B cell (primary cell): ENCODE results near the gene RAB33B. TPM values are rescaled to one million over a fixed set of nuclear protein-coding genes. Genes with fewer than 3 reads are reported as not detected.

Experiments used
- ATAC-seq: fragments of 200-7000 bp; cut with Tn5 transposase; one replicate; pipeline ENCODE4 v1.10.0; 2021; ENCODE audit warnings: low read depth, mild to moderate bottlenecking, moderate number of reproducible peaks, moderate library complexity
- CTCF ChIA-PET: fragments of 350-600 bp; sonication (Branson Sonifier 250); formaldehyde crosslinking; loops from one replicate; lab custom pipeline; 2021; ENCODE audit warnings: antibody characterized with exemption, inconsistent platforms; lab: Charles Lee
- POLR2A ChIA-PET: fragments of 350-600 bp; sonication (Branson Sonifier 250); formaldehyde crosslinking; loops from one replicate; lab custom pipeline; 2021; ENCODE audit warnings: antibody characterized with exemption; lab: Charles Lee
- DNase-seq: peaks from one replicate; pipeline ENCODE4 v3.0.0; 2013
- H2AFZ ChIP-seq: 2 replicates; pipeline ENCODE4 v1.6.1; 2012; ENCODE audit warnings: mild to moderate bottlenecking, low read depth, low read length; ENCODE audit not compliant: insufficient read depth, poor library complexity, severe bottlenecking
- H3K27ac ChIP-seq, 2 donors: 1 replicate in 1 of 2; 2 replicates in 1 of 2; pipeline ENCODE4 v1.5.1; 2012 to 2013; ENCODE audit warnings: low read length in 2 of 2, mild to moderate bottlenecking in 2 of 2, moderate library complexity in 1 of 2
- H3K27me3 ChIP-seq, 4 experiments: fragments of 200-600 bp in 1 of 4; sonication (generic) in 1 of 4; replicated peaks in 1 of 4; 1 replicate in 2 of 4; 2 replicates in 2 of 4; pipeline versions ENCODE4 v1.6.1 to v1.7.0; 2013 to 2016; ENCODE audit warnings: low read length in 3 of 4, mild to moderate bottlenecking in 2 of 4, mixed read lengths in 1 of 4, moderate library complexity in 1 of 4; ENCODE audit not compliant: insufficient read depth in 4 of 4, control insufficient read depth in 3 of 4; ENCODE audit errors: control extremely low read depth in 1 of 4
- H3K36me3 ChIP-seq, 2 experiments: replicated peaks in 1 of 2; 1 replicate in 1 of 2; 2 replicates in 1 of 2; pipeline versions ENCODE4 v1.6.1 to v1.7.1; 2013; ENCODE audit warnings: low read length in 1 of 2; ENCODE audit not compliant: insufficient read depth in 2 of 2, control insufficient read depth in 1 of 2; ENCODE audit errors: control extremely low read depth in 1 of 2, extremely low read depth in 1 of 2
- H3K4me1 ChIP-seq, 2 donors: fragments of 200-600 bp in 1 of 2; sonication (generic) in 1 of 2; 1 replicate in 1 of 2; 2 replicates in 1 of 2; pipeline versions ENCODE4 v1.5.1 to v1.6.1; 2013 to 2017; ENCODE audit warnings: low read length in 2 of 2; ENCODE audit not compliant: control insufficient read depth in 2 of 2, insufficient read depth in 2 of 2
- H3K4me2 ChIP-seq: replicated peaks from 2 replicates; pipeline ENCODE3; 2012; ENCODE audit warnings: mild to moderate bottlenecking, low read depth, low read length; ENCODE audit not compliant: poor library complexity, severe bottlenecking
- H3K4me3 ChIP-seq, 5 experiments: fragments of 200-600 bp in 1 of 5; sonication (generic) in 1 of 5; 1 replicate in 3 of 5; 2 replicates in 2 of 5; pipeline versions ENCODE4 v1.5.1 to v1.7.0; 2011 to 2016; ENCODE audit warnings: low read length in 4 of 5, mild to moderate bottlenecking in 4 of 5, low read depth in 2 of 5, control low read depth in 1 of 5, moderate library complexity in 1 of 5; ENCODE audit not compliant: insufficient read depth in 1 of 5; ENCODE audit errors: control extremely low read depth in 1 of 5, extremely low read depth in 1 of 5
- H3K79me2 ChIP-seq: fragments of 200-600 bp; sonication (generic); one replicate; pipeline ENCODE4 v1.6.0; 2016; ENCODE audit warnings: low read length; ENCODE audit not compliant: control insufficient read depth, insufficient read depth
- H3K9ac ChIP-seq: fragments of 200-600 bp; sonication (generic); 2 replicates; pipeline ENCODE4 v1.6.1; 2017; ENCODE audit warnings: mild to moderate bottlenecking, low read length, moderate library complexity
- H3K9me3 ChIP-seq, 3 donors: one replicate each; pipeline versions ENCODE4 v1.6.1 to v1.7.1; 2013; ENCODE audit warnings: low read length in 2 of 3; ENCODE audit not compliant: control insufficient read depth in 2 of 3, insufficient read depth in 1 of 3; ENCODE audit errors: control extremely low read depth in 1 of 3
- H4K20me1 ChIP-seq: 2 replicates; pipeline ENCODE4 v1.6.0; 2012; ENCODE audit warnings: mild to moderate bottlenecking, low read length; ENCODE audit not compliant: insufficient read depth, control insufficient read depth, poor library complexity, severe bottlenecking
- H3K27ac Mint-ChIP-seq: one replicate; pipeline ENCODE4 v1.8.0; 2021; ENCODE audit warnings: mixed read lengths
- H3K27me3 Mint-ChIP-seq: one replicate; pipeline ENCODE4 v1.8.0; 2021; ENCODE audit warnings: mixed read lengths
- H3K4me1 Mint-ChIP-seq: one replicate; pipeline ENCODE4 v1.8.0; 2021; ENCODE audit warnings: mixed read lengths
- H3K4me3 Mint-ChIP-seq: one replicate; pipeline ENCODE4 v1.8.0; 2021; ENCODE audit warnings: mixed read lengths
- H3K9me3 Mint-ChIP-seq: one replicate; pipeline ENCODE4 v1.8.0; 2022; ENCODE audit warnings: mixed read lengths; ENCODE audit not compliant: insufficient read depth
- EZH2 ChIP-seq: IDR thresholded peaks from 2 replicates; pipeline ENCODE4 v1.6.1; 2012; ENCODE audit warnings: borderline replicate concordance, low read depth, mild to moderate bottlenecking, moderate library complexity, low read length; ENCODE audit not compliant: insufficient read depth, poor library complexity, severe bottlenecking
- WGBS: methylation state at CpG from one replicate; pipeline ENCODE4 v1.1.5; 2013; ENCODE audit warnings: missing lambda C conversion rate; ENCODE audit not compliant: insufficient coverage; 5-methylcytosine and 5-hydroxymethylcytosine counted together
- intact Hi-C: fragments of 100-400 bp; cut with micrococcal nuclease; formaldehyde crosslinking; loops from one replicate; pipeline ENCODE4 v1.10.0; 2022
- polyA plus RNA-seq: library from polyadenylated mRNA; depleted of rRNA; stranded (reverse); fragments of >200 nt; gene quantifications from 2 replicates; pipeline ENCODE4 v1.2.3, GENCODE V29; 2012
- total RNA-seq, 2 donors: library from RNA; stranded (reverse); fragments of 120-200 nt in 1 of 2; gene quantifications; 1 replicate in 1 of 2; 2 replicates in 1 of 2; pipeline versions ENCODE4 v1.2.3 to v1.2.4, GENCODE V29; 2013 to 2022
- TF ChIP-seq, protein P1 (sequence below): fragments of 200-600 bp; IDR thresholded peaks from one replicate; pipeline ENCODE4 v1.8.0; 2022; ENCODE audit warnings: antibody characterized with exemption, mild to moderate bottlenecking

RAB33B gene
- total and polyA plus RNA-seq, 2 donors (not counting 1 experiment from before 2014, with no cell fraction given): 13.1 to 18.2 TPM

DNA sequence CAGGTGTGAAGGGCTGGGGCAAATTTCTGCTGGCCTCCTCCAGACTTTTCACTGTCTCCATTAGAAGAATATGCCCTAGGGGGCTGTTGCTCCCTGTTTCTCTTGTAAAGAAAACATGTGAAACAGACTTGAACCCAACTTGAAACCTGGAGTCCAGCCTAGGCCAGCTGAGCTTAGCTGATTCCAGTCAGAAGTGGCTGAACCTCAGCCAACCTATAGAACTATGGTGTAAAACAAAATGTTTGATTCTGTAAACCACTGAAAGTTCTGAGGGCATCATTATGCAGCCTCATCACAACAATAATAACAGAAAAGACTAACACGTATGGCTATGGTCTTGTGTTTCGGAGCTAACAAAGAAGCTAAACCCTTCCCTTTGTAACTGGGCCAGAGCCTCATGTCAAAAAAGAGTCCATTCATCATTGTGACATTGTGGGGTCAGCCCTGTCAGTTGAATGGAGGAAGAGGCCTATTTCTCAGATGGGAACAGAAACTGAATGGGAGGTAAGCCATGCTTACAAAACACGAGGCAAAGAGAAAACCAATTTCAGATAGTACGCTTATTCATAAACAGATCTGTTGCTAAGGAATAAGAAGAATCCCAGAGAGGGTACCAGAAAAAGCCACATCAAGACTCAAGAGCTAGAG lies 68.0 kb downstream of the RAB33B start:
- CTCF ChIA-PET: interaction anchor here (1.7 kb wide), 1 partner anchor 10 kb away, joined by 9 read pairs; no protein-coding TSS in a partner anchor
- no peak for TF ChIP-seq EZH2
- TF ChIP-seq, protein P1, sequence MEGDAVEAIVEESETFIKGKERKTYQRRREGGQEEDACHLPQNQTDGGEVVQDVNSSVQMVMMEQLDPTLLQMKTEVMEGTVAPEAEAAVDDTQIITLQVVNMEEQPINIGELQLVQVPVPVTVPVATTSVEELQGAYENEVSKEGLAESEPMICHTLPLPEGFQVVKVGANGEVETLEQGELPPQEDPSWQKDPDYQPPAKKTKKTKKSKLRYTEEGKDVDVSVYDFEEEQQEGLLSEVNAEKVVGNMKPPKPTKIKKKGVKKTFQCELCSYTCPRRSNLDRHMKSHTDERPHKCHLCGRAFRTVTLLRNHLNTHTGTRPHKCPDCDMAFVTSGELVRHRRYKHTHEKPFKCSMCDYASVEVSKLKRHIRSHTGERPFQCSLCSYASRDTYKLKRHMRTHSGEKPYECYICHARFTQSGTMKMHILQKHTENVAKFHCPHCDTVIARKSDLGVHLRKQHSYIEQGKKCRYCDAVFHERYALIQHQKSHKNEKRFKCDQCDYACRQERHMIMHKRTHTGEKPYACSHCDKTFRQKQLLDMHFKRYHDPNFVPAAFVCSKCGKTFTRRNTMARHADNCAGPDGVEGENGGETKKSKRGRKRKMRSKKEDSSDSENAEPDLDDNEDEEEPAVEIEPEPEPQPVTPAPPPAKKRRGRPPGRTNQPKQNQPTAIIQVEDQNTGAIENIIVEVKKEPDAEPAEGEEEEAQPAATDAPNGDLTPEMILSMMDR: no peak
- Histone ChIP-seq H3K79me2 (no peaks in the 10 kb centered on the region), H2AFZ (no peak overlapping the region), H3K27ac (no peak overlapping the region), H3K9me3 (no peaks in the 10 kb centered on the region), H3K9ac (no peak overlapping the region), H3K4me2 (no peak overlapping the region), H3K4me3 (no peak overlapping the region), H3K27me3 (no peaks in the 10 kb centered on the region), H3K4me1 (peaks cover 3 to 6% of the 10 kb centered on the region in 2 donors), H3K36me3 (peaks cover 2 to 54% of the 10 kb centered on the region in 2 experiments), H4K20me1 (no peaks in the 10 kb centered on the region)
- Mint-ChIP-seq H3K4me1 (peaks cover 9% of the 10 kb centered on the region), H3K4me3 (no peak overlapping the region), H3K9me3 (no peaks in the 10 kb centered on the region), H3K27ac (no peak overlapping the region), H3K27me3 (no peaks in the 10 kb centered on the region)
- WGBS: 100% methylated on average over 2 of the region's 4 CpGs
- ATAC-seq (no peak), DNase-seq (no peak)
- intact Hi-C loops: no loop called here
- POLR2A ChIA-PET: no interaction called here

DNA sequence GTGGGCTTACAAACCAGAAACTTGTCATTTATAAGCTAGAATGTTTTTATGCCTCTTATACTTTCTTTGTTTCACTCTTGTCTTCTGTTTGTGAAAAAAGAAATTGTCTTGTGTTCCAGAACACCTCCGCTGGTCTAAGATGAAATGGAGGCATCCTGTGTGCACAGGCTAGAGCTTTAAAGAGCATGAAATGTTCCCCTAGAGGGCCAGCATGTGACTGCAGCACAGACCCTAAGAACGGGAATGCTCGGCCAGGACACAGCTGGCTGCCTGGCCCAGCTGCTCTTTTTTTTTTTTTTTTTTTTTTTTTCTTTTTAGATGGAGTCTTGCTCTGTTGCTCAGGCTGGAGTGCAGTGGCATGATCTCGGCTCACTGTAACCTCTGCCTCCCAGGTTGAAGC lies 68.5 kb downstream of the RAB33B start:
- H3K27me3 Mint-ChIP-seq: no peaks in the 10 kb centered on the region
- H3K4me3 ChIP-seq: no peak overlapping the region
- TF ChIP-seq EZH2: no peak
- TF ChIP-seq, protein P1: no peak
- H2AFZ ChIP-seq: no peak overlapping the region
- H3K36me3 ChIP-seq: peaks cover 2 to 51% of the 10 kb centered on the region in 2 experiments
- no peak overlapping the region for H3K27ac ChIP-seq
- ATAC-seq (no peak), DNase-seq (no peak)
- H3K27ac Mint-ChIP-seq: no peak overlapping the region
- H3K27me3 ChIP-seq: no peaks in the 10 kb centered on the region
- H3K4me3 Mint-ChIP-seq: no peak overlapping the region
- POLR2A ChIA-PET: no interaction called here
- H3K9me3 ChIP-seq: no peaks in the 10 kb centered on the region
- H3K4me2 ChIP-seq: no peak overlapping the region
- H3K79me2 ChIP-seq: no peaks in the 10 kb centered on the region
- CTCF ChIA-PET: interaction anchor here (1.7 kb wide), 1 partner anchor 10 kb away, joined by 9 read pairs; no protein-coding TSS in a partner anchor
- intact Hi-C loops: no loop called here
- WGBS: 84% methylated on average over 2 of the region's 4 CpGs
- peaks cover 9% of the 10 kb centered on the region for H3K4me1 Mint-ChIP-seq
- H3K4me1 ChIP-seq: peaks cover 3 to 6% of the 10 kb centered on the region in 2 donors
- no peaks in the 10 kb centered on the region for H4K20me1 ChIP-seq
- H3K9me3 Mint-ChIP-seq: no peaks in the 10 kb centered on the region
- no peak overlapping the region for H3K9ac ChIP-seq
